B cell (primary cell): ENCODE results near the gene TFE3. TPM values are rescaled to one million over a fixed set of nuclear protein-coding genes. Genes with fewer than 3 reads are reported as not detected.

Source experiments
- ATAC-seq: fragments of 200-7000 bp; cut with Tn5 transposase; one replicate; pipeline ENCODE4 v1.10.0; 2021; ENCODE audit warnings: low read depth, mild to moderate bottlenecking, moderate number of reproducible peaks, moderate library complexity
- CTCF ChIA-PET: fragments of 350-600 bp; sonication (Branson Sonifier 250); formaldehyde crosslinking; loops from one replicate; lab custom pipeline; 2021; ENCODE audit warnings: antibody characterized with exemption, inconsistent platforms; lab: Charles Lee
- POLR2A ChIA-PET: fragments of 350-600 bp; sonication (Branson Sonifier 250); formaldehyde crosslinking; loops from one replicate; lab custom pipeline; 2021; ENCODE audit warnings: antibody characterized with exemption; lab: Charles Lee
- DNase-seq: peaks from one replicate; pipeline ENCODE4 v3.0.0; 2013
- H2AFZ ChIP-seq: 2 replicates; pipeline ENCODE4 v1.6.1; 2012; ENCODE audit warnings: mild to moderate bottlenecking, low read depth, low read length; ENCODE audit not compliant: insufficient read depth, poor library complexity, severe bottlenecking
- H3K27ac ChIP-seq, 2 donors: 1 replicate in 1 of 2; 2 replicates in 1 of 2; pipeline ENCODE4 v1.5.1; 2012 to 2013; ENCODE audit warnings: low read length in 2 of 2, mild to moderate bottlenecking in 2 of 2, moderate library complexity in 1 of 2
- H3K27me3 ChIP-seq, 4 experiments: fragments of 200-600 bp in 1 of 4; sonication (generic) in 1 of 4; replicated peaks in 1 of 4; 1 replicate in 2 of 4; 2 replicates in 2 of 4; pipeline versions ENCODE4 v1.6.1 to v1.7.0; 2013 to 2016; ENCODE audit warnings: low read length in 3 of 4, mild to moderate bottlenecking in 2 of 4, mixed read lengths in 1 of 4, moderate library complexity in 1 of 4; ENCODE audit not compliant: insufficient read depth in 4 of 4, control insufficient read depth in 3 of 4; ENCODE audit errors: control extremely low read depth in 1 of 4
- H3K36me3 ChIP-seq, 2 experiments: replicated peaks in 1 of 2; 1 replicate in 1 of 2; 2 replicates in 1 of 2; pipeline versions ENCODE4 v1.6.1 to v1.7.1; 2013; ENCODE audit warnings: low read length in 1 of 2; ENCODE audit not compliant: insufficient read depth in 2 of 2, control insufficient read depth in 1 of 2; ENCODE audit errors: control extremely low read depth in 1 of 2, extremely low read depth in 1 of 2
- H3K4me1 ChIP-seq, 2 donors: fragments of 200-600 bp in 1 of 2; sonication (generic) in 1 of 2; 1 replicate in 1 of 2; 2 replicates in 1 of 2; pipeline versions ENCODE4 v1.5.1 to v1.6.1; 2013 to 2017; ENCODE audit warnings: low read length in 2 of 2; ENCODE audit not compliant: control insufficient read depth in 2 of 2, insufficient read depth in 2 of 2
- H3K4me2 ChIP-seq: replicated peaks from 2 replicates; pipeline ENCODE3; 2012; ENCODE audit warnings: mild to moderate bottlenecking, low read depth, low read length; ENCODE audit not compliant: poor library complexity, severe bottlenecking
- H3K4me3 ChIP-seq, 5 experiments: fragments of 200-600 bp in 1 of 5; sonication (generic) in 1 of 5; 1 replicate in 3 of 5; 2 replicates in 2 of 5; pipeline versions ENCODE4 v1.5.1 to v1.7.0; 2011 to 2016; ENCODE audit warnings: low read length in 4 of 5, mild to moderate bottlenecking in 4 of 5, low read depth in 2 of 5, control low read depth in 1 of 5, moderate library complexity in 1 of 5; ENCODE audit not compliant: insufficient read depth in 1 of 5; ENCODE audit errors: control extremely low read depth in 1 of 5, extremely low read depth in 1 of 5
- H3K79me2 ChIP-seq: fragments of 200-600 bp; sonication (generic); one replicate; pipeline ENCODE4 v1.6.0; 2016; ENCODE audit warnings: low read length; ENCODE audit not compliant: control insufficient read depth, insufficient read depth
- H3K9ac ChIP-seq: fragments of 200-600 bp; sonication (generic); 2 replicates; pipeline ENCODE4 v1.6.1; 2017; ENCODE audit warnings: mild to moderate bottlenecking, low read length, moderate library complexity
- H3K9me3 ChIP-seq, 3 donors: one replicate each; pipeline versions ENCODE4 v1.6.1 to v1.7.1; 2013; ENCODE audit warnings: low read length in 2 of 3; ENCODE audit not compliant: control insufficient read depth in 2 of 3, insufficient read depth in 1 of 3; ENCODE audit errors: control extremely low read depth in 1 of 3
- H4K20me1 ChIP-seq: 2 replicates; pipeline ENCODE4 v1.6.0; 2012; ENCODE audit warnings: mild to moderate bottlenecking, low read length; ENCODE audit not compliant: insufficient read depth, control insufficient read depth, poor library complexity, severe bottlenecking
- H3K27ac Mint-ChIP-seq: one replicate; pipeline ENCODE4 v1.8.0; 2021; ENCODE audit warnings: mixed read lengths
- H3K27me3 Mint-ChIP-seq: one replicate; pipeline ENCODE4 v1.8.0; 2021; ENCODE audit warnings: mixed read lengths
- H3K4me1 Mint-ChIP-seq: one replicate; pipeline ENCODE4 v1.8.0; 2021; ENCODE audit warnings: mixed read lengths
- H3K4me3 Mint-ChIP-seq: one replicate; pipeline ENCODE4 v1.8.0; 2021; ENCODE audit warnings: mixed read lengths
- H3K9me3 Mint-ChIP-seq: one replicate; pipeline ENCODE4 v1.8.0; 2022; ENCODE audit warnings: mixed read lengths; ENCODE audit not compliant: insufficient read depth
- CTCF ChIP-seq: fragments of 200-600 bp; IDR thresholded peaks from one replicate; pipeline ENCODE4 v1.8.0; 2022; ENCODE audit warnings: antibody characterized with exemption, mild to moderate bottlenecking
- EZH2 ChIP-seq: IDR thresholded peaks from 2 replicates; pipeline ENCODE4 v1.6.1; 2012; ENCODE audit warnings: borderline replicate concordance, low read depth, mild to moderate bottlenecking, moderate library complexity, low read length; ENCODE audit not compliant: insufficient read depth, poor library complexity, severe bottlenecking
- WGBS: methylation state at CpG from one replicate; pipeline ENCODE4 v1.1.5; 2013; ENCODE audit warnings: missing lambda C conversion rate; ENCODE audit not compliant: insufficient coverage; 5-methylcytosine and 5-hydroxymethylcytosine counted together
- intact Hi-C: fragments of 100-400 bp; cut with micrococcal nuclease; formaldehyde crosslinking; loops from one replicate; pipeline ENCODE4 v1.10.0; 2022
- polyA plus RNA-seq: library from polyadenylated mRNA; depleted of rRNA; stranded (reverse); fragments of >200 nt; gene quantifications from 2 replicates; pipeline ENCODE4 v1.2.3, GENCODE V29; 2012
- total RNA-seq, 2 donors: library from RNA; stranded (reverse); fragments of 120-200 nt in 1 of 2; gene quantifications; 1 replicate in 1 of 2; 2 replicates in 1 of 2; pipeline versions ENCODE4 v1.2.3 to v1.2.4, GENCODE V29; 2013 to 2022

The TFE3 gene
- total and polyA plus RNA-seq, 2 donors (not counting 1 experiment from before 2014, with no cell fraction given) = 21.0 to 38.9 TPM

- TF ChIP-seq EZH2 = no peak
- no peak for TF ChIP-seq CTCF
Observed at GRCh38 chrX:49063715-49064114, 20.6 kb upstream of the TFE3 start.

GRCh38 chrX:49061916-49062315 lies 18.8 kb upstream of the TFE3 start:
- intact Hi-C loops = no loop called here
- Histone ChIP-seq H3K79me2 (no peaks in the 10 kb centered on the region), H3K36me3 (peaks cover 0 to 4% of the 10 kb centered on the region in 2 experiments), H4K20me1 (no peaks in the 10 kb centered on the region), H3K9me3 (no peaks in the 10 kb centered on the region), H3K27me3 (no peaks in the 10 kb centered on the region), H3K4me2 (no peak overlapping the region), H3K9ac (no peak overlapping the region), H3K27ac (no peak overlapping the region), H2AFZ (no peak overlapping the region), H3K4me3 (no peak overlapping the region), H3K4me1 (no peaks in the 10 kb centered on the region)
- no peak for ATAC-seq
- Mint-ChIP-seq H3K27me3 (no peaks in the 10 kb centered on the region), H3K9me3 (no peaks in the 10 kb centered on the region), H3K27ac (no peak overlapping the region), H3K4me1 (no peaks in the 10 kb centered on the region), H3K4me3 (no peak overlapping the region)
- no peak for TF ChIP-seq EZH2
- TF ChIP-seq CTCF = no peak
- ChIA-PET CTCF (no interaction called here), POLR2A (no interaction called here)
- no peak for DNase-seq
- WGBS = 98% methylated on average over 7 of the region's 10 CpGs

More at GRCh38 chrX:49063715-49064114, 20.6 kb upstream of the TFE3 start:
- Histone ChIP-seq H2AFZ (no peak overlapping the region), H3K36me3 (peaks cover 0 to 4% of the 10 kb centered on the region in 2 experiments), H3K27me3 (no peaks in the 10 kb centered on the region), H4K20me1 (no peaks in the 10 kb centered on the region), H3K27ac (no peak overlapping the region), H3K9ac (no peak overlapping the region), H3K4me2 (no peak overlapping the region), H3K4me3 (no peak overlapping the region), H3K4me1 (no peaks in the 10 kb centered on the region), H3K79me2 (no peaks in the 10 kb centered on the region), H3K9me3 (no peaks in the 10 kb centered on the region)
- Mint-ChIP-seq H3K27ac (no peak overlapping the region), H3K4me3 (no peak overlapping the region), H3K4me1 (no peaks in the 10 kb centered on the region), H3K9me3 (no peaks in the 10 kb centered on the region), H3K27me3 (no peaks in the 10 kb centered on the region)
- DNase-seq (no peak), ATAC-seq (no peak)
- ChIA-PET POLR2A (interaction anchor here (0.6 kb wide), 1 partner anchor 17 kb away, joined by 3 read pairs; no protein-coding TSS in a partner anchor), CTCF (no interaction called here)
- intact Hi-C loops = no loop called here
- no CpG with 5 or more reads among the region's 9 CpGs for WGBS
